ENCODE data around the gene KIF26B.

The KIF26B gene

GRCh38 chr1:245156736-245157505, 2.1 kb downstream of the KIF26B start:
- H3K4me3 ChIP-seq (replicated peaks; ENCODE audit: low read depth, low read length), result peak overlapping the region; percentile 65
- DNase-seq (ENCODE audit: extremely low read depth, low read depth), result no peak
- no peak for TF ChIP-seq CTCF (IDR thresholded peaks at IDR 0.05; ENCODE audit: low read depth, low read length, missing control alignments)

- no peak for TF ChIP-seq CTCF (IDR thresholded peaks at IDR 0.05; ENCODE audit: low read depth, low read length, missing control alignments)
- no peak for DNase-seq (ENCODE audit: extremely low read depth, low read depth)
Measured at GRCh38 chr1:245158913-245159312, 4.1 kb downstream of the KIF26B start.

GRCh38 chr1:245160288-245160687, 5.5 kb downstream of the KIF26B start:
- TF ChIP-seq CTCF (IDR thresholded peaks at IDR 0.05; ENCODE audit: low read depth, low read length, missing control alignments), result no peak
- no peak overlapping the region for H3K4me3 ChIP-seq (replicated peaks; ENCODE audit: low read depth, low read length)
- DNase-seq (ENCODE audit: extremely low read depth, low read depth), result no peak

More at GRCh38 chr1:245158913-245159312, 4.1 kb downstream of the KIF26B start:
- no peak overlapping the region for H3K4me3 ChIP-seq (replicated peaks; ENCODE audit: low read depth, low read length)

GRCh38 chr1:245160741-245161400, 6.1 kb downstream of the KIF26B start:
- DNase-seq (ENCODE audit: extremely low read depth, low read depth), result no peak
- no peak for TF ChIP-seq CTCF (IDR thresholded peaks at IDR 0.05; ENCODE audit: low read depth, low read length, missing control alignments)
- no peak overlapping the region for H3K4me3 ChIP-seq (replicated peaks; ENCODE audit: low read depth, low read length)

GRCh38 chr1:245161866-245162265, 7.1 kb downstream of the KIF26B start:
- TF ChIP-seq CTCF (IDR thresholded peaks at IDR 0.05; ENCODE audit: low read depth, low read length, missing control alignments), result no peak
- no peak for DNase-seq (ENCODE audit: extremely low read depth, low read depth)

GRCh38 chr1:245166471-245166885, 11.7 kb downstream of the KIF26B start:
- DNase-seq (ENCODE audit: extremely low read depth, low read depth), result no peak
- H3K4me3 ChIP-seq (replicated peaks; ENCODE audit: low read depth, low read length), result no peak overlapping the region
- TF ChIP-seq CTCF (IDR thresholded peaks at IDR 0.05; ENCODE audit: low read depth, low read length, missing control alignments), result no peak

More at GRCh38 chr1:245161866-245162265, 7.1 kb downstream of the KIF26B start:
- no peak overlapping the region for H3K4me3 ChIP-seq (replicated peaks; ENCODE audit: low read depth, low read length)

All from HFF-Myc (cell line).